ENCODE measurements around the gene PRSS56.
A peak's percentile ranks its signal among the peaks of the same experiment; 100 is the strongest.
"Not testable (repeated sequence)": the region's sequence is repeated elsewhere in the genome, so short reads cannot be mapped to it uniquely, and the experiment has no call there.

Gene PRSS56

DNA sequence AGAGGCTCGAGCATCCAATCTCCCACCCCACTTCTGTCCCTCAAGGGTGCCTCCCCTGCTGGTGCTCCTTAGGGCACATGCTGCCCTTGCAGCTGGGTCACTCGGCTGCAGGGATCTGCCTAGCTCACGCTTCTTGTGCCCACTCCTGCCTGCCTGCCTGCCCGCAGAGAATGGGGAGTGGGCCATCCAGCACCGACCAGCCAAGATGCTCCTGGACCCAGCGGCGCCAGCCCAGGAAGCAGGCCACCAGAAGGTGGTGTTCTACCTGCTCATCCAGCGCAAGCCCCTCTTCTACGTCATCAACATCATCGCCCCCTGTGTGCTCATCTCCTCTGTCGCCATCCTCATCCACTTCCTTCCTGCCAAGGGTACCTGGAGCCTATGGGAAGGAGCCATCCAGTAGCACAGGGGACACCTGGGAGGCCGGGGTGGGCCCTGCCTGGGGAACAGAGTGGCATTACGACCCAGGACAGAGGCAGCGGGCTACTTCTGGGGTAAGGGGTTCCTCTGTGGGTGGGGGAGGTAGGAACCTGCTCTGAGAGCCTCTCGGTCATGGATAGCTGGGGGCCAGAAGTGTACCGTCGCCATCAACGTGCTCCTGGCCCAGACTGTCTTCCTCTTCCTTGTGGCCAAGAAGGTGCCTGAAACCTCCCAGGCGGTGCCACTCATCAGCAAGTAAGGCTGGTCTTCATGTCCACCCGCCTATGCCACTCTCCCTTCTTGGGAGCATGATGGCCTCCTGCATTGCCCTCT is 22.7 kb downstream of the PRSS56 start:
- DNase-seq = no peak

DNA sequence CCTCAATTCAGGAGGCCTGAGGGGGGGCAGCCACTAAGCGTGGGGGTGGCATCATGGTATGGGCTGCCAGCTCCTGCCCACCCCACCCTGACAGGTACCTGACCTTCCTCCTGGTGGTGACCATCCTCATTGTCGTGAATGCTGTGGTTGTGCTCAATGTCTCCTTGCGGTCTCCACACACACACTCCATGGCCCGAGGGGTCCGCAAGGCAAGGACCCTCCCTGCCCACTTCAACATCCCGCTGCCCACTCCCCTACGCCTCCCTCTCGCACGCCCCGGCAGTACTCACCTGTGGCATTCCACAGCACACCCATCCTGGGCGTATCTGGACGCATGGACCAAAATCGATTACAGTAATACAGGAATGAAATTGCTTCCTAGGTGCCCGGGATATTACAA is 23.3 kb downstream of the PRSS56 start:
- DNase-seq = no peak

GRCh38 chr2:232543928-232544631 is 23.9 kb downstream of the PRSS56 start:
- DNase-seq = no peak

- DNase-seq = no peak
These were observed 24.5 kb downstream of the PRSS56 start for GRCh38 chr2:232544674-232545073.

GRCh38 chr2:232545511-232546375 is 25.6 kb downstream of the PRSS56 start:
- DNase-seq = no peak

- DNase-seq = no peak
These were observed 27.8 kb downstream of the PRSS56 start for GRCh38 chr2:232547991-232548390.

DNA sequence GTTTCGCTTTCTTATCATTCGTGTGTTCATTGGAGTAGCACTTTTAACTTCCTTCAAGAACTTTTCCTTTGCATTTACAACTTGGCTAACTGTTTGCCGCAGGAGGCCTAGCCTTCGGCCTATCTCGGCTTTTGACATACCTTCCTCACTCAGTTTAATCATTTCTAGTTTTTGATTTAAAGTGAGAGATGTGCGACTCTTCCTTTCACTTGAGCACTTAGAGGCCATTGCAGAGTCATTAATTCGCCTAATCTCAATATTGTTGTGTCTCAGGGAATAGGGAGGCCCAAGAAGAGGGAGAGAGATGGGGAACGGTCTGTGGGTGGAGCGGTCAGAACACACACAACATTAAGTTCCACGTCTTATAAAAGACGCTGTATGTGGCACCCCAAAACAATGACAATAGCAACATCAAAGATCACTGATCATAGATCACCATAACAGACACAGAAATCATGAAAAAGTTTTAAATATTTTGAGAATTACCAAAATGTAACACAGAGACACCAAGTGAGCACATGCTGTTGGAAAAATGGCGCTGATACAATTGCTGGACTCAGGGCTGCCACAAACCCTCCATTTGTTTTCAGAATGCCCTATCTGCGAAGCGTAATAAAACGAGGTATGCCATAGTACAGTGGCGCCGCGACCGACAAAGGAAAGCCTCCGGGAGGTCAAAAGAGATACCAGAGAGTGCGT is 29.6 kb downstream of the PRSS56 start:
- no peak for DNase-seq

- DNase-seq = peak; percentile 97
These were observed 30.4 kb downstream of the PRSS56 start, which contains the start of the genes EIF4E2 and TIGD1 for GRCh38 chr2:232550354-232551249. Gene EIF4E2, plus strand, starts transcription at chr2:232550689. Its CDS starts 36 bp downstream, at chr2:232550725. Gene TIGD1, minus strand, starts transcription at chr2:232550557. Its CDS starts 675 bp downstream, at chr2:232549882.

DNA sequence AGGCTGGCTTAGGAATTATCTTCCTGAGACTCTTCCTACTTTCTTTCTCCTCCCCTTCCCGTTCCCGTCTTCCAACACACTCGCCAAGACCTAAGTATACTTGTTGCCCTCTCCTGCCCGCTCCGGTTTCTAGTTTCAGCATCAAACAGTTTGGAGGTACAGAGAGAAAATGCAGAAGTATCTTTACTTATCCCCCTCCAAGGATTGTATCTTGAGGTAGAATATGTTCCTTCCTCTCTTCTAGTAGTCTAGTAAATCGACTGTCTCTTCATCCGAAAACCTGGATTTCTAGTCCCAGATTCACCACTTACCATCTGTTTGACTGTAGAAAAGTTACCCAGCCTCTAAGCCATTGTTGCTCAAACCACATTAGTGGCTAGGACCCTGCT is 31.1 kb downstream of the PRSS56 start:
- peak; percentile 39 for DNase-seq

DNA sequence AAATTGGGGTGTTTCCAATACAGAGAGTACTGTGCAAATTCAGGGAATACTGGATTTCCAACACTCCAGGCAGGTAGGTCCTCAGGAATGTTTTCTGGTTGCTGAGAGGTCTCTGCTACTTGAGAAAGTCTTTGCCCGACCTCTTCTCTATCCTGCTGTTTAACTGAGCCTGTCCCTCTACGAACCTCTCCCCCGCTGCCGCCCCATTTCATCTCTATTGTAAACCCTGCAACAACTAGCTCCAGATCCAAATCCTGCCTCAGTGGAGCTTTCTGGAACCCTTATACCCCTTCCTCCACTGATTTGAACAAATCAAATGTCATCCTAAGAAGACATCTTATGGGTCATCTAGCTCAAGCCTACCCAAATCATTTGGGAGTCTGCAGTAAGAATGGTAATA is 31.6 kb downstream of the PRSS56 start:
- DNase-seq = no peak

DNA sequence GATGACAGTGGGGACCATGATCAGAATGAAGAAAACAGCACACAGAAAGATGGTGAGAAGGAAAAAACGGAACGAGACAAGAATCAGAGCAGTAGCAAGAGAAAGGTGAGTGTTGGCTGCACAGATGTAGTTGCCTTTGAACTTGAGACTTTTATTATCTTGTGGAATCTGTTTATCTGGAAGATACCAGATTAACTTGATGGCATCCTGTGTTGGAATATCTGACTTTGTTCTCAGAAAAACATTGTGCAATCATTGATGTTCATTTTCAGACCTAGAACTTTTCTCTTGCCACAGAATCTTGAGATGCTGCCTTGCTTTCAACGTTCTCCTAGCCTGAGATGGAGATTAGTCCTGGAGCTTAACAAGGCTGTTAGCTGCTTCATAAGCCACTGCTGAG is 36.2 kb downstream of the PRSS56 start:
- no peak for DNase-seq

DNA sequence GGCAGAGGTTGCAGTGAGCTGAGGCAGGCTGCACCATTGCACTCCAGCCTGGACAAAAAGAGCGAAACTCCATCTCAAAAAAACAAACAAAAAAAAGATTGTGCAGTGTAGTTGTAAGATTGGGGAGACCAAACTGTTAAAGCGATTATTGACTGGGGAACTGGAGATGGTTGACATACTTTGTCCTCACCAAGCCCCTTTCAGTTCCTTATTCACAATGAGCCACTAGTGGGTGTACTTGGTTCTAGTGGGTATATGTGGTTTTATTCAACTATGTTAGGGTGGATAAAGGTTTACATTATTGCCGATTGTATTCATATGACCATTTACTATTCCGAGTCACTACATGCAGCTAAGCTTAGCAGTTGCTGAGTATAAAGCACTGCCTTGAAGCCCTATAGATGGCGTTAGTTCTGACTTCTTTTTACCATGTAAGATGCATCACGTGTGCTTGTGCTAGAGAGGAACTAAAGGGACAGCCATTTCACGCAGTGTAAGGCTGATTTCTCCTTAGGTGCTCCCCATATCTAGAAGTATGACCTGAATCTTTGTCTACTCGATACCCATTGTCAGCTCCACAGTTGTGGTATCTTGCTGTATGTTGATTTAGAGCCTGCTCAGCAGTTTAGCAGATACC is 42.4 kb downstream of the PRSS56 start:
- no peak for DNase-seq

DNA sequence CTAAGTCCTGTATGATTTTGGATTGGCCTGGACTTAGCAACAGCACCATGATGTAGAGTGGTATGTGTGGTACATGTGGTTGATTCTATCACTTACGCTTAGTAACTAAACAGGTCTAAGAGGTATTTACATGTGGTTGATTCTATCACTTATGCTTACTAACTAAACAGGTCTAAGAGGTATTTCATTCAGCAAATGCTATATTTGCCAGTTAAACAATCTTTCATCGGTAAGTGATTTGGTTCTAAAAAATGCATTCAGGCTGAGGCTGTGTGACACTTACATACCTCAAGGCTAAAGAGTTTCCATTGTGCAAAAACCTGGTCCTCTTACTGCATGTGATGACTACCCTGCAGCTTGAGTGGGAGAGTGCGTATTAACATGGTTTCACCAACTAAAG is 43.4 kb downstream of the PRSS56 start:
- no peak for DNase-seq

DNA sequence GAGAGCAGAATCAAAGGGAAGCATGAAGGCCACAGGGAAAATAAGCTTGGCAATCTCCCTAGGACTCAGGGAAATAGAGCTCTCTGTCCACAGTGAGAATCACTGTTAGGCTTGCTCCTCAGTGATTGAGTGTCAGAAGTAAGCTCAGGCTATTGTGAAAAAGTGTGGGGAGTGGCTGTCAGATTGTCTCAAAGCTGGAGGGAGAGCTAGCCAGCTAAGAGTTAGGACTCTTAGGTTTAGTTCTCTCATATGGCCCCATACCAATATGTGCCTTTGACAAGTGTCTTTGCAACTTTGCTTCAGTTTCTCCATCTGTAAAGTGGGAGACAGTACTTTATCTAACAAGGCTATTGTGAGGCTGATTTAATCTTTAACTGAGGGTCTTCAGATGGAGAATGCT is 47.5 kb downstream of the PRSS56 start:
- no peak for DNase-seq

- no peak for DNase-seq
These were observed 48.0 kb downstream of the PRSS56 start for GRCh38 chr2:232568161-232568560.

DNA sequence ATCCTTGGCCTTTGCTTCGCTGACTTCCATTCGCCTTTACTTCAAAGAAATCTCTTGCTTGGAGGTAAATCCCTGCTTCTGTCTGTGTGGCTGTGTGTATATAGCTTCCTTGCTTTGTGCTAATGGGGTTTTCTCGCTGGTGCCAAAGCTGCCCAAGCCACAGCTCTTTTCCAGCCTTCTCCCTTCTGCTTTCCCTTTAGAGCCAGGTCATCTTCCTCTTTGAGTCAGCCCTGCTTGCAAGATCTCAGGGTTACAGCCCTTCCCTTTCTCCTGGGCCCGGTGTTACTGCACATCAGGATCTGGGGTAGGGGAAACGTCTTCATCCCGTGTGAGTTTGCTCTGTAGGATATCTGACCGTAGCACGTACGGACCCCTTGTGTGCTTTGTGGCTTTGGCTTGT is 49.4 kb downstream of the PRSS56 start:
- DNase-seq = no peak

- not testable (repeated sequence) for DNase-seq
These were observed 50.3 kb downstream of the PRSS56 start for GRCh38 chr2:232570481-232570880.

- DNase-seq = no peak
These were observed 50.9 kb downstream of the PRSS56 start for GRCh38 chr2:232571026-232571474.

- DNase-seq = no peak
These were observed 52.9 kb downstream of the PRSS56 start for GRCh38 chr2:232573042-232573441.

GRCh38 chr2:232573771-232574435 is 53.7 kb downstream of the PRSS56 start:
- no peak for DNase-seq

Data from NCI-H510A treated with DMSO at 0.1 percent for 48 hours (cell line).